Measurements from ENCODE around the gene MAGIX.

MAGIX gene

GRCh38 chrX:49214996-49215526, 52.5 kb downstream of the MAGIX start:
- TF ChIP-seq, protein P1, sequence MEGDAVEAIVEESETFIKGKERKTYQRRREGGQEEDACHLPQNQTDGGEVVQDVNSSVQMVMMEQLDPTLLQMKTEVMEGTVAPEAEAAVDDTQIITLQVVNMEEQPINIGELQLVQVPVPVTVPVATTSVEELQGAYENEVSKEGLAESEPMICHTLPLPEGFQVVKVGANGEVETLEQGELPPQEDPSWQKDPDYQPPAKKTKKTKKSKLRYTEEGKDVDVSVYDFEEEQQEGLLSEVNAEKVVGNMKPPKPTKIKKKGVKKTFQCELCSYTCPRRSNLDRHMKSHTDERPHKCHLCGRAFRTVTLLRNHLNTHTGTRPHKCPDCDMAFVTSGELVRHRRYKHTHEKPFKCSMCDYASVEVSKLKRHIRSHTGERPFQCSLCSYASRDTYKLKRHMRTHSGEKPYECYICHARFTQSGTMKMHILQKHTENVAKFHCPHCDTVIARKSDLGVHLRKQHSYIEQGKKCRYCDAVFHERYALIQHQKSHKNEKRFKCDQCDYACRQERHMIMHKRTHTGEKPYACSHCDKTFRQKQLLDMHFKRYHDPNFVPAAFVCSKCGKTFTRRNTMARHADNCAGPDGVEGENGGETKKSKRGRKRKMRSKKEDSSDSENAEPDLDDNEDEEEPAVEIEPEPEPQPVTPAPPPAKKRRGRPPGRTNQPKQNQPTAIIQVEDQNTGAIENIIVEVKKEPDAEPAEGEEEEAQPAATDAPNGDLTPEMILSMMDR (IDR thresholded peaks at IDR 0.05), result no peak
- Histone ChIP-seq H3K27me3 (ENCODE audit: control insufficient read depth, insufficient read depth, low read length) (no peaks in the 10 kb centered on the region), H3K27ac (no peak overlapping the region), H3K9ac (no peak overlapping the region), H3K79me2 (no peaks in the 10 kb centered on the region), H3K9me3 (ENCODE audit: control insufficient read depth, low read length) (no peaks in the 10 kb centered on the region), H3K4me1 (no peaks in the 10 kb centered on the region), H2AFZ (no peak overlapping the region), H3K36me3 (ENCODE audit: control insufficient read depth, insufficient read depth, low read length) (no peaks in the 10 kb centered on the region), H3K4me3 (ENCODE audit: low read depth, low read length) (no peak overlapping the region), H3K4me2 (ENCODE audit: low read length) (no peak overlapping the region)

Measured in parathyroid adenoma (tissue), 2 donors.